ENCODE measurements around the gene DMXL1.

GRCh38 chr5:119072496-119072895, 1.6 kb downstream of the DMXL1 start:
- TF ChIP-seq KLF7 (tag by site-specific recombination; IDR thresholded peaks at IDR 0.05; ENCODE audit: borderline replicate concordance) (no peak), ATF2 (tag by site-specific recombination; IDR thresholded peaks at IDR 0.05; ENCODE audit: low read depth) (no peak), ZNF677 (tag by site-specific recombination; IDR thresholded peaks at IDR 0.05) (no peak), MZF1 (tag by site-specific recombination; IDR thresholded peaks at IDR 0.05; ENCODE audit: borderline replicate concordance) (no peak), ZNF274 (IDR thresholded peaks at IDR 0.05; ENCODE audit: low read length) (no peak), ZNF274 (tag by site-specific recombination; IDR thresholded peaks at IDR 0.05; ENCODE audit: borderline replicate concordance) (no peak), ZBTB1 (tag by site-specific recombination; IDR thresholded peaks at IDR 0.05) (no peak), PATZ1 (tag by site-specific recombination; IDR thresholded peaks at IDR 0.05) (no peak), TCF7L2 (IDR thresholded peaks at IDR 0.05; ENCODE audit: borderline replicate concordance, low read depth, low read length) (no peak)
- TF ChIP-seq, protein P1, sequence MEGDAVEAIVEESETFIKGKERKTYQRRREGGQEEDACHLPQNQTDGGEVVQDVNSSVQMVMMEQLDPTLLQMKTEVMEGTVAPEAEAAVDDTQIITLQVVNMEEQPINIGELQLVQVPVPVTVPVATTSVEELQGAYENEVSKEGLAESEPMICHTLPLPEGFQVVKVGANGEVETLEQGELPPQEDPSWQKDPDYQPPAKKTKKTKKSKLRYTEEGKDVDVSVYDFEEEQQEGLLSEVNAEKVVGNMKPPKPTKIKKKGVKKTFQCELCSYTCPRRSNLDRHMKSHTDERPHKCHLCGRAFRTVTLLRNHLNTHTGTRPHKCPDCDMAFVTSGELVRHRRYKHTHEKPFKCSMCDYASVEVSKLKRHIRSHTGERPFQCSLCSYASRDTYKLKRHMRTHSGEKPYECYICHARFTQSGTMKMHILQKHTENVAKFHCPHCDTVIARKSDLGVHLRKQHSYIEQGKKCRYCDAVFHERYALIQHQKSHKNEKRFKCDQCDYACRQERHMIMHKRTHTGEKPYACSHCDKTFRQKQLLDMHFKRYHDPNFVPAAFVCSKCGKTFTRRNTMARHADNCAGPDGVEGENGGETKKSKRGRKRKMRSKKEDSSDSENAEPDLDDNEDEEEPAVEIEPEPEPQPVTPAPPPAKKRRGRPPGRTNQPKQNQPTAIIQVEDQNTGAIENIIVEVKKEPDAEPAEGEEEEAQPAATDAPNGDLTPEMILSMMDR (tag by site-specific recombination; IDR thresholded peaks at IDR 0.05), result no peak
- TF ChIP-seq, protein P2, sequence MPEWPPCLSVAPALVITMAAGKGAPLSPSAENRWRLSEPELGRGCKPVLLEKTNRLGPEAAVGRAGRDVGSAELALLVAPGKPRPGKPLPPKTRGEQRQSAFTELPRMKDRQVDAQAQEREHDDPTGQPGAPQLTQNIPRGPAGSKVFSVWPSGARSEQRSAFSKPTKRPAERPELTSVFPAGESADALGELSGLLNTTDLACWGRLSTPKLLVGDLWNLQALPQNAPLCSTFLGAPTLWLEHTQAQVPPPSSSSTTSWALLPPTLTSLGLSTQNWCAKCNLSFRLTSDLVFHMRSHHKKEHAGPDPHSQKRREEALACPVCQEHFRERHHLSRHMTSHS (tag by site-specific recombination; IDR thresholded peaks at IDR 0.05), result no peak

All from HEK293 (cell line).